ENCODE data around the gene GGA1.

DNA sequence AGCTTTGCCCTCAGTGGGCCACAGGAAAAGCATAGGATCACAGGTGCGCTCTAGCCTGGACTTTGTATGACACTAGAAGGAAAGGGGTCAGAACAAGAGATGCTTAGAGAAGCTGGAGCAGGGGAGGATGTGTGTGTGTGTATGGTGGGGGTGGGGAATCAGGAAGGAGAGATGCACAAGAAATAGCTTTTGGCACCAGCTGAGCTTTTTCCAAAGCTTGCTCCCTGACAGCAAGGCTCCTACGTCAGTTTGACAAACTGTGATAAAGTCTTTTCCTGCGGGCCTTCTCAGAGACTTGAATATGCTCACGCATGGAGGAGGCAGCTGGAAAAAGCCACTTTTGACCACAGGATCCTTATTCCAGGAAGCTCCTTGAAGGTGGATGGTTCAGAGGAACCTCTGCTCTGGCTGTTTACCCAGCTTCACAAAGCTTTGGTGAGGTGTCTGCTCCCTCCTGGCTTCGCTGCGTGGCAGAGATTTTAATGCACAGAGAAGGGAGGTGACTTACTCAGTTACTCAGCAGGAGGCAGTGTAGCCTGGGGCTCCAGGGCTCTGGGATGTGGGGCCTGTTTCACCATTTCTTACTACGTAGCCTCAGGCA is 44.4 kb upstream of the GGA1 start:
- TF ChIP-seq, protein P1, sequence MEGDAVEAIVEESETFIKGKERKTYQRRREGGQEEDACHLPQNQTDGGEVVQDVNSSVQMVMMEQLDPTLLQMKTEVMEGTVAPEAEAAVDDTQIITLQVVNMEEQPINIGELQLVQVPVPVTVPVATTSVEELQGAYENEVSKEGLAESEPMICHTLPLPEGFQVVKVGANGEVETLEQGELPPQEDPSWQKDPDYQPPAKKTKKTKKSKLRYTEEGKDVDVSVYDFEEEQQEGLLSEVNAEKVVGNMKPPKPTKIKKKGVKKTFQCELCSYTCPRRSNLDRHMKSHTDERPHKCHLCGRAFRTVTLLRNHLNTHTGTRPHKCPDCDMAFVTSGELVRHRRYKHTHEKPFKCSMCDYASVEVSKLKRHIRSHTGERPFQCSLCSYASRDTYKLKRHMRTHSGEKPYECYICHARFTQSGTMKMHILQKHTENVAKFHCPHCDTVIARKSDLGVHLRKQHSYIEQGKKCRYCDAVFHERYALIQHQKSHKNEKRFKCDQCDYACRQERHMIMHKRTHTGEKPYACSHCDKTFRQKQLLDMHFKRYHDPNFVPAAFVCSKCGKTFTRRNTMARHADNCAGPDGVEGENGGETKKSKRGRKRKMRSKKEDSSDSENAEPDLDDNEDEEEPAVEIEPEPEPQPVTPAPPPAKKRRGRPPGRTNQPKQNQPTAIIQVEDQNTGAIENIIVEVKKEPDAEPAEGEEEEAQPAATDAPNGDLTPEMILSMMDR (IDR thresholded peaks at IDR 0.05), result no peak
- no peak for TF ChIP-seq POLR2A (IDR thresholded peaks at IDR 0.05)

Measured in heart left ventricle (tissue), 13 donors.